Measurements from ENCODE around the gene GHRHR. TPM values are rescaled to one million over a fixed set of nuclear protein-coding genes. Genes with fewer than 3 reads are reported as not detected.

GHRHR gene
- total and polyA plus RNA-seq, 2 donors (not counting 1 experiment from before 2014, with no cell fraction given), result not detected

DNA sequence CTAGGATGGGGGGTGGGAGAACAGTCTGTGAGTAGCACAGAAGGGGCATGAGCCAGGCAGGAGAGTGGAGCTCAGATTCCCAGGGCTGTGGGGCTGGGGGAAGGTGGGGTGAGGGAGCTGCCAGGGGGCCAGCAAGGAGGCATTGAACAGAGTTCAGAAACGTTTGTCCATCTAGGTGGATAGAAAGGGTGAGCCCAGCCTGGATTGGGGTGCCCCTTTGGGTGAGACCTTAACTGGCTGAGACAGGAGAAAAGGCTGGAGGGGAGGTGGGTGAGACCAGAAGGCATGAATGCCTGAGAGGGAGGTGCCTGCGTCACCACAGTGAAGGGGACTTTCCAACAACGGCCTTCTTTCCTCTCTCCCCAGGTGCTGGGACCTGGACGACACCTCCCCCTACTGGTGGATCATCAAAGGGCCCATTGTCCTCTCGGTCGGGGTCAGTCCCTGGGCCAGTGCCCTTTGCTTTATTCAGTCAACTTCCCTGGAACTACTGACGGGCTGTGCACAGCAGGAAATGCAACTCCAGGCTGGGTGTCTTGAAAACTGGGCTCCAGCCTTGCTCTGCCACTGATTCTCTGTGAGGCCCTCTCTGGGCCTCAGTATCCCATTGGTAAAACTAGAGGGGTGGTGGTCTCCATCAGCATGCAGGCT, 11.0 kb downstream of the GHRHR start:
- WGBS (ENCODE audit: insufficient coverage), result 37% methylated on average over 7 of the region's 7 CpGs
- H3K36me3 ChIP-seq (replicated peaks in 1 of 2; ENCODE audit: control extremely low read depth in 1 of 2, control insufficient read depth in 1 of 2, extremely low read depth in 1 of 2, insufficient read depth in 2 of 2, low read length in 1 of 2), result no peaks in the 10 kb centered on the region
- Mint-ChIP-seq H3K27ac (no peak overlapping the region), H3K4me3 (no peak overlapping the region), H3K27me3 (peaks cover 27% of the 10 kb centered on the region), H3K9me3 (ENCODE audit: insufficient read depth) (no peaks in the 10 kb centered on the region), H3K4me1 (peaks cover 14% of the 10 kb centered on the region)
- H3K9me3 ChIP-seq (ENCODE audit: control extremely low read depth in 1 of 3, control insufficient read depth in 2 of 3, insufficient read depth in 1 of 3, low read length in 2 of 3), result peaks cover 0 to 4% (median 0%) of the 10 kb centered on the region in 3 donors
- no peaks in the 10 kb centered on the region for H3K79me2 ChIP-seq (ENCODE audit: control insufficient read depth, insufficient read depth, low read length)
- H3K4me1 ChIP-seq (ENCODE audit: control insufficient read depth in 2 of 2, insufficient read depth in 2 of 2, low read length in 2 of 2), result peaks cover 0 to 6% of the 10 kb centered on the region in 2 donors
- POLR2A ChIA-PET, result no interaction called here
- ATAC-seq (ENCODE audit: low read depth) (peak; percentile 68), DNase-seq (peak; percentile 55)
- CTCF ChIA-PET, result interaction anchor here (2.5 kb wide), 1 partner anchor 36 kb away, joined by 12 read pairs; no protein-coding TSS in a partner anchor
- no peak overlapping the region for H2AFZ ChIP-seq (ENCODE audit: insufficient read depth, low read depth, low read length, poor library complexity, severe bottlenecking)
- H3K27me3 ChIP-seq (replicated peaks in 1 of 4; ENCODE audit: control extremely low read depth in 1 of 4, control insufficient read depth in 3 of 4, insufficient read depth in 4 of 4, low read length in 3 of 4), result peaks cover 0 to 5% (median 0%) of the 10 kb centered on the region in 4 experiments
- H3K4me2 ChIP-seq (replicated peaks; ENCODE audit: low read depth, low read length, poor library complexity, severe bottlenecking), result no peak overlapping the region
- no peaks in the 10 kb centered on the region for H4K20me1 ChIP-seq (ENCODE audit: control insufficient read depth, insufficient read depth, low read length, poor library complexity, severe bottlenecking)
- intact Hi-C loops (cut with micrococcal nuclease), result no loop called here
- no peak overlapping the region for H3K4me3 ChIP-seq (ENCODE audit: control extremely low read depth in 1 of 5, extremely low read depth in 1 of 5, insufficient read depth in 1 of 5, low read depth in 2 of 5, low read length in 4 of 5)
- no peak for TF ChIP-seq EZH2 (IDR thresholded peaks at IDR 0.05; ENCODE audit: borderline replicate concordance, insufficient read depth, low read depth, low read length, poor library complexity, severe bottlenecking)
- TF ChIP-seq, protein P1, sequence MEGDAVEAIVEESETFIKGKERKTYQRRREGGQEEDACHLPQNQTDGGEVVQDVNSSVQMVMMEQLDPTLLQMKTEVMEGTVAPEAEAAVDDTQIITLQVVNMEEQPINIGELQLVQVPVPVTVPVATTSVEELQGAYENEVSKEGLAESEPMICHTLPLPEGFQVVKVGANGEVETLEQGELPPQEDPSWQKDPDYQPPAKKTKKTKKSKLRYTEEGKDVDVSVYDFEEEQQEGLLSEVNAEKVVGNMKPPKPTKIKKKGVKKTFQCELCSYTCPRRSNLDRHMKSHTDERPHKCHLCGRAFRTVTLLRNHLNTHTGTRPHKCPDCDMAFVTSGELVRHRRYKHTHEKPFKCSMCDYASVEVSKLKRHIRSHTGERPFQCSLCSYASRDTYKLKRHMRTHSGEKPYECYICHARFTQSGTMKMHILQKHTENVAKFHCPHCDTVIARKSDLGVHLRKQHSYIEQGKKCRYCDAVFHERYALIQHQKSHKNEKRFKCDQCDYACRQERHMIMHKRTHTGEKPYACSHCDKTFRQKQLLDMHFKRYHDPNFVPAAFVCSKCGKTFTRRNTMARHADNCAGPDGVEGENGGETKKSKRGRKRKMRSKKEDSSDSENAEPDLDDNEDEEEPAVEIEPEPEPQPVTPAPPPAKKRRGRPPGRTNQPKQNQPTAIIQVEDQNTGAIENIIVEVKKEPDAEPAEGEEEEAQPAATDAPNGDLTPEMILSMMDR (IDR thresholded peaks at IDR 0.05), result peak; percentile 35
- H3K27ac ChIP-seq (ENCODE audit: low read length in 2 of 2), result no peak overlapping the region
- H3K9ac ChIP-seq (ENCODE audit: low read length), result no peak overlapping the region

DNA sequence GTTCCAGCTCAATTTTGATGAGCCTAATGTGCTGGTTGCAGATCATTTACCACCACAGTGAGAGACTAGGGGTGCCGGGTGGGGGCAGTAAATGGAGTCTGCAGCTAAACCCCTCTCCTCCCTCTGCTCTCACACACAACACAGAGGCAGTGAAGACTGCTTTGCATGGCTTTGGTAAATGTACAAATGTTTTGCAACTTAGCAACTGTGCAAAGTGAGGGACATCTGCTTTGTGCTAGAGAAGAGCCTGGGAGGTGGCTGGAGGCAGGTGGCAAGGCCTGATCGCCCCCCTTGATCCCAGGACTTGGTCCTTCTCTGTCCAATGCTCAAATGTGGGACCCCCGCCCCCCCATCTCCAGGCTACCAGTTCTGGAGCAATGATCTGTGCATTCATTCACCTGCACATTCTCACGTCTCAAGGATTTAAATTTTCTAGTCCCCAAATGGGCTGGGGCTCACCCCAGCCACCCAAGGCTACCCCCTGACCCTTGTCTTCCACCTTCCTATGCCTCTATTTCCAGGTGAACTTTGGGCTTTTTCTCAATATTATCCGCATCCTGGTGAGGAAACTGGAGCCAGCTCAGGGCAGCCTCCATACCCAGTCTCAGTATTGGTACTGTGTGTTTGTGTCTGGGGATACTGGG, 11.6 kb downstream of the GHRHR start:
- Mint-ChIP-seq H3K4me3 (no peak overlapping the region), H3K27ac (no peak overlapping the region), H3K27me3 (peaks cover 30% of the 10 kb centered on the region), H3K4me1 (peaks cover 13% of the 10 kb centered on the region), H3K9me3 (ENCODE audit: insufficient read depth) (no peaks in the 10 kb centered on the region)
- Histone ChIP-seq H3K27ac (ENCODE audit: low read length in 2 of 2) (no peak overlapping the region), H4K20me1 (ENCODE audit: control insufficient read depth, insufficient read depth, low read length, poor library complexity, severe bottlenecking) (no peaks in the 10 kb centered on the region), H2AFZ (ENCODE audit: insufficient read depth, low read depth, low read length, poor library complexity, severe bottlenecking) (no peak overlapping the region), H3K79me2 (ENCODE audit: control insufficient read depth, insufficient read depth, low read length) (no peaks in the 10 kb centered on the region), H3K27me3 (replicated peaks in 1 of 4; ENCODE audit: control extremely low read depth in 1 of 4, control insufficient read depth in 3 of 4, insufficient read depth in 4 of 4, low read length in 3 of 4) (peaks cover 0 to 5% (median 0%) of the 10 kb centered on the region in 4 experiments), H3K36me3 (replicated peaks in 1 of 2; ENCODE audit: control extremely low read depth in 1 of 2, control insufficient read depth in 1 of 2, extremely low read depth in 1 of 2, insufficient read depth in 2 of 2, low read length in 1 of 2) (no peaks in the 10 kb centered on the region), H3K4me1 (ENCODE audit: control insufficient read depth in 2 of 2, insufficient read depth in 2 of 2, low read length in 2 of 2) (peaks cover 0 to 5% of the 10 kb centered on the region in 2 donors), H3K9me3 (ENCODE audit: control extremely low read depth in 1 of 3, control insufficient read depth in 2 of 3, insufficient read depth in 1 of 3, low read length in 2 of 3) (peaks cover 0 to 4% (median 0%) of the 10 kb centered on the region in 3 donors), H3K4me2 (replicated peaks; ENCODE audit: low read depth, low read length, poor library complexity, severe bottlenecking) (no peak overlapping the region), H3K4me3 (ENCODE audit: control extremely low read depth in 1 of 5, extremely low read depth in 1 of 5, insufficient read depth in 1 of 5, low read depth in 2 of 5, low read length in 4 of 5) (no peak overlapping the region), H3K9ac (ENCODE audit: low read length) (no peak overlapping the region)
- ATAC-seq (ENCODE audit: low read depth) (no peak), DNase-seq (no peak)
- CTCF ChIA-PET, result no interaction called here
- intact Hi-C loops (cut with micrococcal nuclease), result no loop called here
- WGBS (ENCODE audit: insufficient coverage), result 83% methylated on average over 3 of the region's 5 CpGs
- TF ChIP-seq EZH2 (IDR thresholded peaks at IDR 0.05; ENCODE audit: borderline replicate concordance, insufficient read depth, low read depth, low read length, poor library complexity, severe bottlenecking), result no peak
- TF ChIP-seq, protein P1 (IDR thresholded peaks at IDR 0.05), result no peak
- POLR2A ChIA-PET, result no interaction called here

Measured in B cell (primary cell).